Right lobe of liver (tissue), 4 donors: ENCODE results near the gene COPG1.

Experiments
- POLR2A ChIP-seq: fragments of 450-650 bp; IDR thresholded peaks from one replicate; pipeline ENCODE4 v1.6.1; 2017; ENCODE audit warnings: antibody characterized with exemption, mild to moderate bottlenecking
- TF ChIP-seq, protein P1 (sequence below), 4 donors: fragments of 200-600 bp in 3 of 4; fragments of 450-650 bp in 1 of 4; IDR thresholded peaks; one replicate each; pipeline versions ENCODE4 v1.5.1 to v1.8.0; 2016 to 2022; ENCODE audit warnings: antibody characterized with exemption in 4 of 4, mild to moderate bottlenecking in 2 of 4
- donor health status: DM: no; HTN: no; CAD: no.
- donor health status: DM: no; HTN: no; CAD: no.
- donor health status: DM: no; HTN: yes; CAD: no.

DNA sequence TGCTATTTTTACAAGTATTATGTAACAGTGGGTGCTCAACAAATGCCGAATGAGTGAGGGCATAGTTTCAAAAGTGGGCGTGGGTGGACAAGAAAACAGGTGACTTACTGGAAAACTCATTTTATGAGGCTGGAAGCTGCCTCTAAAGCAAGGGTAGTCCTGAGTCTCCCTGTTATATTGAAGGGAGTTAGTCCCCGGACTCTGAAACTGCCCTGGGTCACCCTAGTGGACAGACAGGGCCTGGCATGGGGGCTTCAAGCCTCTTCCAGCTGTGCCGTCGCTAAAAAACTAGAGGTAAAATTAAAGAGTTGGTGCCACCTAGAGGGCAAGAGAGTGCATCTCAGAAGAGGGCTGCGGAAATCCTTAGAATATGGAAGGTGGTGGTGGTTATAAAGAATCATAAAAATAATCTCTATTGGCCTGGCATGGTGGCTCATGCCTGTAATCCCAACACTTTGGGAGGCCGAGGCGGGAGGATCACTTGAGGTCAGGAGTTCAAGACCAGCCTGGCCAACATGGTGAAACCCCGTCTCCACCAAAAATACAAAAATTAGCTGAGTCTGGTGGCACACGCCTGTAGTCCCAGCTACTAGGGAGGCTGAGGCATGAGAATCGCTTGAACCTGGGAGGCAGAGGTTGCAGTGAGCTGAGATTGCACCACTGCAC, 3.6 kb upstream of the COPG1 start:
- TF ChIP-seq POLR2A: peak; percentile 65
- TF ChIP-seq, protein P1, sequence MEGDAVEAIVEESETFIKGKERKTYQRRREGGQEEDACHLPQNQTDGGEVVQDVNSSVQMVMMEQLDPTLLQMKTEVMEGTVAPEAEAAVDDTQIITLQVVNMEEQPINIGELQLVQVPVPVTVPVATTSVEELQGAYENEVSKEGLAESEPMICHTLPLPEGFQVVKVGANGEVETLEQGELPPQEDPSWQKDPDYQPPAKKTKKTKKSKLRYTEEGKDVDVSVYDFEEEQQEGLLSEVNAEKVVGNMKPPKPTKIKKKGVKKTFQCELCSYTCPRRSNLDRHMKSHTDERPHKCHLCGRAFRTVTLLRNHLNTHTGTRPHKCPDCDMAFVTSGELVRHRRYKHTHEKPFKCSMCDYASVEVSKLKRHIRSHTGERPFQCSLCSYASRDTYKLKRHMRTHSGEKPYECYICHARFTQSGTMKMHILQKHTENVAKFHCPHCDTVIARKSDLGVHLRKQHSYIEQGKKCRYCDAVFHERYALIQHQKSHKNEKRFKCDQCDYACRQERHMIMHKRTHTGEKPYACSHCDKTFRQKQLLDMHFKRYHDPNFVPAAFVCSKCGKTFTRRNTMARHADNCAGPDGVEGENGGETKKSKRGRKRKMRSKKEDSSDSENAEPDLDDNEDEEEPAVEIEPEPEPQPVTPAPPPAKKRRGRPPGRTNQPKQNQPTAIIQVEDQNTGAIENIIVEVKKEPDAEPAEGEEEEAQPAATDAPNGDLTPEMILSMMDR (IDR thresholded peaks at IDR 0.05): peak; percentile 88 to 99 (median 96)
